DMS 273 (cell line): ENCODE data around the gene SPSB2.

Experiments
- DNase-seq: peaks from one replicate; lab custom pipeline; 2025; ENCODE audit not compliant: unreplicated experiment; lab: John Stamatoyannopoulos, UW

Gene SPSB2

GRCh38 chr12:6851921-6852650 is 21.0 kb downstream of the SPSB2 start, which contains the start of gene USP5:
TSS of gene USP5 (plus strand) at chr12:6852150. CDS start at chr12:6852180, 30 bp downstream.
- DNase-seq: peak; percentile 99

GRCh38 chr12:6851153-6851920 is 21.8 kb downstream of the SPSB2 start, which contains the start of gene CDCA3:
TSS of gene CDCA3 (minus strand) at chr12:6851286. CDS start at chr12:6850952, 334 bp downstream.
- DNase-seq: peak; percentile 98

- DNase-seq: no peak
Observed at GRCh38 chr12:6850796-6851152, 22.3 kb downstream of the SPSB2 start.

- DNase-seq: no peak
Observed at GRCh38 chr12:6849976-6850560, 23.0 kb downstream of the SPSB2 start.

- DNase-seq: no peak
Observed at GRCh38 chr12:6849427-6849826, 23.7 kb downstream of the SPSB2 start.

- no peak for DNase-seq
Observed at GRCh38 chr12:6847676-6848075, 25.4 kb downstream of the SPSB2 start.

GRCh38 chr12:6846316-6846869 is 26.7 kb downstream of the SPSB2 start:
- DNase-seq: no peak

- no peak for DNase-seq
Observed at GRCh38 chr12:6845395-6845794, 27.7 kb downstream of the SPSB2 start.

- DNase-seq: no peak
Observed at GRCh38 chr12:6843118-6843902, 29.8 kb downstream of the SPSB2 start.

GRCh38 chr12:6842075-6842474 is 31.0 kb downstream of the SPSB2 start:
- no peak for DNase-seq

GRCh38 chr12:6840761-6841515 is 32.2 kb downstream of the SPSB2 start, which contains the start of gene GNB3:
TSS of gene GNB3 (plus strand) at chr12:6840925. CDS start at chr12:6841288, 363 bp downstream.
- DNase-seq: no peak

- DNase-seq: no peak
Observed at GRCh38 chr12:6840330-6840729, 32.8 kb downstream of the SPSB2 start.

GRCh38 chr12:6839482-6840201 is 33.5 kb downstream of the SPSB2 start:
- peak; percentile 76 for DNase-seq

GRCh38 chr12:6838854-6839253 is 34.2 kb downstream of the SPSB2 start:
- no peak for DNase-seq

- DNase-seq: no peak
Observed at GRCh38 chr12:6837370-6838060, 35.6 kb downstream of the SPSB2 start.

GRCh38 chr12:6836851-6837250 is 36.3 kb downstream of the SPSB2 start:
- no peak for DNase-seq

GRCh38 chr12:6834873-6835272 is 38.2 kb downstream of the SPSB2 start:
- no peak for DNase-seq

- no peak for DNase-seq
Observed at GRCh38 chr12:6834254-6834653, 38.8 kb downstream of the SPSB2 start.
